GM12875 (cell line): ENCODE results near the gene GPANK1.

Experiments
- H3K4me3 ChIP-seq: one replicate; pipeline ENCODE4 v1.5.1; 2011; ENCODE audit warnings: low read depth, low read length, control low read depth
- TF ChIP-seq, protein P1 (sequence below): IDR thresholded peaks from 2 replicates; pipeline ENCODE4 v1.5.1; 2011; ENCODE audit warnings: low read depth, mild to moderate bottlenecking, control low read depth, inconsistent platforms, low read length, moderate library complexity, borderline replicate concordance; ENCODE audit not compliant: insufficient read depth

The GPANK1 gene

GRCh38 chr6:31661262-31662123 lies 3.3 kb downstream of the GPANK1 start:
- TF ChIP-seq, protein P1, sequence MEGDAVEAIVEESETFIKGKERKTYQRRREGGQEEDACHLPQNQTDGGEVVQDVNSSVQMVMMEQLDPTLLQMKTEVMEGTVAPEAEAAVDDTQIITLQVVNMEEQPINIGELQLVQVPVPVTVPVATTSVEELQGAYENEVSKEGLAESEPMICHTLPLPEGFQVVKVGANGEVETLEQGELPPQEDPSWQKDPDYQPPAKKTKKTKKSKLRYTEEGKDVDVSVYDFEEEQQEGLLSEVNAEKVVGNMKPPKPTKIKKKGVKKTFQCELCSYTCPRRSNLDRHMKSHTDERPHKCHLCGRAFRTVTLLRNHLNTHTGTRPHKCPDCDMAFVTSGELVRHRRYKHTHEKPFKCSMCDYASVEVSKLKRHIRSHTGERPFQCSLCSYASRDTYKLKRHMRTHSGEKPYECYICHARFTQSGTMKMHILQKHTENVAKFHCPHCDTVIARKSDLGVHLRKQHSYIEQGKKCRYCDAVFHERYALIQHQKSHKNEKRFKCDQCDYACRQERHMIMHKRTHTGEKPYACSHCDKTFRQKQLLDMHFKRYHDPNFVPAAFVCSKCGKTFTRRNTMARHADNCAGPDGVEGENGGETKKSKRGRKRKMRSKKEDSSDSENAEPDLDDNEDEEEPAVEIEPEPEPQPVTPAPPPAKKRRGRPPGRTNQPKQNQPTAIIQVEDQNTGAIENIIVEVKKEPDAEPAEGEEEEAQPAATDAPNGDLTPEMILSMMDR, result no peak
- H3K4me3 ChIP-seq, result no peak overlapping the region

- TF ChIP-seq, protein P1, result no peak
Observed at GRCh38 chr6:31660381-31661261, 4.2 kb downstream of the GPANK1 start, which contains the start of gene C6orf47. TSS of gene C6orf47 (minus strand) at chr6:31660778. CDS start at chr6:31659947, 831 bp downstream.

DNA sequence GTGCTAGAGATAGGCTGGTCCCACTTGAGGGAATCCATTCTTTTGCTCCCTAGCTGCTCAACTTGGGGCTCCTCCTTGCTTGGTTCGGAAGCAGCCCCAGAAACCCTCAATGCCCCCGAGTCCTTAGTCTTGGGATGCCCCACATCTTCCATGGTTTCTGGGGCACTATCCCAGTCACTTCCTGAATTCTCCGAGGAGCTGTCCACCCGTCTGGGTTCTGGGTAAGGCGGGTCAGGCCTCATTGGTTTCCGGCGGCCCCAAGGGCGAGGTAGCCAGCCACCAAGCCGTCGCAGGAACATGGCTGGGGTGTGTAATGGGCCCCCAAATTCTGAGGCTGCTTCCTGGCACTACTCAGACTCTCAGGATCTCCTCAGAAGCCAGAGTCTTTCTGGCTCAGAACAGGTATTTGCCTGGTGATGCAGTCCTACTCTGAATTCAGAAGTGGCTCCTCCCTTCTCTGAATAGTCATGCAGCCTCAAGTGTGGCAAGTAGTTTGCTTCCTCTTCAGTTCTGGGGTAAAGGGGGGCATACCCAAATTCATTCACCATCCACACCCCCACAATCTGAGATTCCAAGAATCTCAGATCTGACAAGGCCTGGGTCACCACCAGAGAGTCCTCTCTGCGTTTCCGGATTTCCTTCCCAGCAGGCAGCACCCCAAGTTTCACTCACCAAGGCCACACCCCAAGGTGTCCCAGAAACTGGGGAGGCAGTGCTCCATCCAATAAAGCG lies 5.0 kb downstream of the GPANK1 start:
- TF ChIP-seq, protein P1, result no peak
- peak overlapping the region; percentile 61 for H3K4me3 ChIP-seq

More at GRCh38 chr6:31660381-31661261, 4.2 kb downstream of the GPANK1 start, which contains the start of gene C6orf47:
- H3K4me3 ChIP-seq, result peak within 1 kb of the TSS; percentile 61

DNA sequence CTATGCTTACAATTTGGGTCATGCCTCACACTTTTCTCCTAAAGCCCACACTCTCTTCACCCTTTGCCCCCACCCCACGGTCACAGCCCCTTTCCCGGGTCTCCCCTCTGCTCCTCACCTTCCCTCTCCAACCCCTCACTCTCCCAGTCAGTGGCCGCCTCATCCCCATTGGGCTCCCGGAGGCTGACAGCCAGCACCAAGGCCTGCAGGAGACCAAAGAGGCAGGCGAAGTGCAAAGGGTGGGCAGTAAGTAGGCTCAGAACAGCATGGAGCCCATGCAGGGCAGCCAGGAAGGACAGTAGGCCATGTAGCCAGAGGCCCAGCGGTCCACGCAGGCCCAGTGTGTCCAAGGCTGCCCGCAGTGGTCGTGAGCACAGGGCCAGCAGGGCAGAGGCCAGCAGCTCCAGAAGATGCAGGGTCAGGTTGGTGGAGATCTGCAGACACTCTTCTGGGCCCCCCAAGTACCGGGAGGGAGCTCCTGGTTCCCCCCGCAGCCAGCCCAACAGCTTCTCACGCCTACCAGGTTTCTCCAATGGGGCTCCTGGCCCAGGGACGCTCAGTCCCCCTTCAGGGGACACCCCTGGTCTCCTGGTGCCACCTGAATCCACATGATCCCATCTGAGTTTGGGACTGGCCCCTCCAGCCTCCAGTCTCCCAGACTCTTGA lies 5.7 kb downstream of the GPANK1 start:
- TF ChIP-seq, protein P1, result no peak

DNA sequence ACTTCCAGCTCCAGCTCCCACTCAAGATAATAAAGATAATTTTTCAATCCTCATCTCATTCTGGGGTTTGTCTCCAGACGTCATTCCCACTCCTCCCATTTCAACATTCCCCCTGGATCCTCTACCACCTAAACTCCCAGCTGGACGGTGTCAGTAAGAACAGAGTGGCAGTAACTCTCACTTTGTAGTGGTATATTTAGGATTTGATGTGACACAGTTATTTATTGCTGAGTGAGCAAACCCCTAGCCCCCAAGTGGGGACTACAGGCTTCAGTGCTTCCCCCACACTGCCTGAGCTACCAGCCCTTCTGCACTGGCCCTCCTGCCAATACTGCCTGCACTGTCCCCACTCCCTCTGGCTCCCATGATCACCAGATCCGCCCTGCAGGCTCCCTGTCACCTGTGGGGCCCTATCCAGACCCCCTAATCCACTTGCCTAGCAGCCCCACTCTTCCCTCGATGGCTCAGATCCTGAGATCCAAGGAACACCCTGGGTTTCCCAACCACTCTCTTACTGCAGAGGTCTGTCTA lies 6.6 kb downstream of the GPANK1 start:
- H3K4me3 ChIP-seq, result no peak overlapping the region
- TF ChIP-seq, protein P1, result no peak

More for the DNA sequence above, 5.7 kb downstream of the GPANK1 start:
- peak overlapping the region; percentile 61 for H3K4me3 ChIP-seq
